Muscle of leg (tissue), 11 donors: ENCODE data around the gene VEGFA. TPM values are rescaled to one million over a fixed set of nuclear protein-coding genes. Genes with fewer than 3 reads are reported as not detected.

Source experiments
- DNase-seq: peaks from one replicate; pipeline ENCODE4 v3.0.0; 2013
- H3K27ac ChIP-seq: one replicate; pipeline ENCODE4 v1.5.1; 2013; ENCODE audit warnings: mild to moderate bottlenecking, low read length, control low read depth
- H3K27me3 ChIP-seq: one replicate; pipeline ENCODE4 v1.6.1; 2013; ENCODE audit warnings: low read length; ENCODE audit not compliant: control insufficient read depth, insufficient read depth
- H3K36me3 ChIP-seq: one replicate; pipeline ENCODE4 v1.6.1; 2013; ENCODE audit warnings: low read length; ENCODE audit not compliant: control insufficient read depth, insufficient read depth
- H3K4me1 ChIP-seq: one replicate; pipeline ENCODE4 v1.6.1; 2013; ENCODE audit warnings: low read length; ENCODE audit not compliant: control insufficient read depth, insufficient read depth
- H3K4me3 ChIP-seq: one replicate; pipeline ENCODE4 v1.5.1; 2013; ENCODE audit warnings: low read length, control low read depth
- H3K9me3 ChIP-seq: replicated peaks from 2 replicates; pipeline ENCODE4 v1.6.1; 2013; ENCODE audit warnings: low read depth, low read length; ENCODE audit not compliant: control insufficient read depth
- WGBS: methylation state at CpG from one replicate; pipeline ENCODE4 v1.1.5; 2013; ENCODE audit warnings: missing lambda C conversion rate; ENCODE audit not compliant: insufficient coverage; 5-methylcytosine and 5-hydroxymethylcytosine counted together
- polyA plus RNA-seq, 8 donors: library from polyadenylated mRNA; unstranded; fragments of 120-200 nt; gene quantifications; one replicate each; pipeline versions ENCODE4 v1.2.1 to v1.2.3, GENCODE V29; 2013; ENCODE audit warnings: inconsistent platforms in 1 of 8, low replicate concordance in 1 of 8; ENCODE audit not compliant: insufficient read length in 8 of 8, insufficient read depth in 1 of 8
- total RNA-seq: library from RNA; stranded (reverse); fragments of 120-200 nt; gene quantifications from one replicate; pipeline ENCODE4 v1.2.4, GENCODE V29; 2013

VEGFA gene
- total and polyA plus RNA-seq, 9 donors: 59.4 to 89.9 (median 70.1) TPM

GRCh38 chr6:43796168-43796567 is 26.2 kb downstream of the VEGFA start:
- no peaks in the 10 kb centered on the region for H3K36me3 ChIP-seq
- peaks cover 7% of the 10 kb centered on the region for H3K27me3 ChIP-seq
- no peak overlapping the region for H3K4me3 ChIP-seq
- 45% methylated on average over 5 of the region's 5 CpGs for whole genome bisulfite sequencing
- peaks cover 12% of the 10 kb centered on the region for H3K4me1 ChIP-seq
- H3K9me3 ChIP-seq: no peaks in the 10 kb centered on the region
- DNase-seq: no peak
- no peak overlapping the region for H3K27ac ChIP-seq

DNA sequence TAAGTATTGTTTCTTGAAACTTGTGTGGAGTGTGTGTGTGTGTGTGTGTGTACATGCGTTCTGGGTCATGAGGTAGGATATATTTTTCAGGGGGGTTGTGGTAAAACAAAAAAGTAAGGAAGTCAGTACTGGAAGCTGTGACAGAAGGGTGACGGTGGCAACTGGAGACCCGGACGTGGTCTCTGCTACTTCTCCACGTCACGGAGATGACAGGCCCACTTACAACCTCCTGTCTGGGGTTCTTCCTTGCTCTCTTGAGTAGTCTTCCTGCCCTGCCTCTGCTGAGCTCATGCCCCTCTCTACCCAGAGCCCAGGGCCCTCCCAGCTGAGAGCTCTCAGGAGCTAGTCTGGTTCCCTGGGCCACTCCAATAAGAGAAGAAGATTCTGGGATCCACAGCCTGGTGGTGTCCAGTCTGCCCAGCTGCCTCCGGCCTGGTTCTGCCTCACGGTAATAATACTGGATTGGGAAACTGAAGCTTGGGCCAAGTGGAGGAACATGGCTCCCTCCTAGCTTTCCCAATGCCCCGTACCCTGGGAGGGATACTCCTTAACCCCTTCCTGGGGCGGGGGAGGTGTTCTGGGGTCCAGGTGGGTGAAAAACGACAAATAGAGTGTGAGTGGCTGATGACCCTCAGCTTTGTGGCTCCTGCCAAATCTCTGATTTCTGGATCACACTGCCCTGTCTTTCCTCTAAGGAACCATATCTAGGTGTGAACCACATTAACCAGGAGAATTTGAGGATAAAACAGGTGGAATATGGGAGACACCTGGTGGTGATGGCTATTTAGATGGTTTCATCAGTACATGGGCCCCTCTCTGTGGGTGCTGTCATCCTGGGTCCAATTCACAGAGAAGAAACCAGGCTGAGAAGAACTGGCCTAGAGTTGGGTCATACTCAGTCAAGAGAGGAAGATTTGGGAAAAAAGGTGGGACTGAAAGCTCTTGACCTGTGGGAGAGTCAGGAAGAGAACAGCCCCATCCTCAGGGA is 27.2 kb downstream of the VEGFA start:
- H3K4me3 ChIP-seq: no peak overlapping the region
- whole genome bisulfite sequencing: 92% methylated on average over 6 of the region's 11 CpGs
- H3K27ac ChIP-seq: no peak overlapping the region
- H3K36me3 ChIP-seq: no peaks in the 10 kb centered on the region
- H3K27me3 ChIP-seq: peaks cover 7% of the 10 kb centered on the region
- no peaks in the 10 kb centered on the region for H3K9me3 ChIP-seq
- no peak for DNase-seq
- H3K4me1 ChIP-seq: peaks cover 12% of the 10 kb centered on the region

GRCh38 chr6:43797919-43798318 is 27.9 kb downstream of the VEGFA start:
- H3K36me3 ChIP-seq: no peaks in the 10 kb centered on the region
- DNase-seq: no peak
- peaks cover 12% of the 10 kb centered on the region for H3K4me1 ChIP-seq
- 87% methylated on average over 11 of the region's 11 CpGs for WGBS
- H3K27me3 ChIP-seq: peaks cover 7% of the 10 kb centered on the region
- H3K4me3 ChIP-seq: no peak overlapping the region
- H3K9me3 ChIP-seq: no peaks in the 10 kb centered on the region
- no peak overlapping the region for H3K27ac ChIP-seq

DNA sequence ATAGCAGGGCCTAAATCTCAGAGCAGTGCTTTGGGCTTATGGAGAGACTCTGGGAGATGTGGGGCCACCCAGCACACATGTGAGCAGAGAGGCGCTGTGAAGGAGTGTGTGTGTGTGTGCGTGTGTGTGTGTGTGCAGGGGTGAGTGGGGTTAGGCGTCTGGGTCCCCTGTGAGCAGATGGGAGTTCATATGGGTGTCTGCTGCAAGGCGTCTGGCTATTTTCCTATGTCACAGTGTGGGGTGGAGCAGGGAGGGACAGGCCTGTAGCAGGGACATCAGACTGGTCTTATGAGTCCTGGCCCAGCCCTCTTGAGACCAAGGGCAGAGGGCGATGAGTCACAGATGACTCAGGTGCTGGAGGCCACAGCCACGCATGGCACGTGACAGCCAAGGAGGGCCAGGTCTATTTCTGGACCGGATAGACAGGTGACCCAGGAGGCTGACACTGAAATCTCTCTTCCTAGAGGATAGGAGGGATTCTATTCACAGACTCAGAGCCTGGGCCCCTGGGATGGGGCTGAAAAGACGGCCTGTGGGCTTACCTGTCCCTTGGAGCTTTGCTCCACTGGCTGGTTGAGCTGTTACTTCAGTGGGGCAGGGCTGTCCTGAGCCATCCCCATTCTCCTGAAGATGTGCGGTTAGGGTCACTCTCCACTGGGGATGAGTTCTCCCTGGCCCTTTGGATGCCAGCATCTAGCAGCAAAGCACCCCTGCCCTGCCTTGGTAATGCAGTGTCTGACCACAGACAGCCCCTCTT is 28.9 kb downstream of the VEGFA start:
- peak; percentile 34 for DNase-seq
- Histone ChIP-seq H3K4me3 (no peak overlapping the region), H3K4me1 (peaks cover 5% of the 10 kb centered on the region), H3K36me3 (no peaks in the 10 kb centered on the region), H3K27me3 (peaks cover 4% of the 10 kb centered on the region), H3K27ac (no peak overlapping the region), H3K9me3 (no peaks in the 10 kb centered on the region)
- 83% methylated on average over 8 of the region's 10 CpGs for WGBS

DNA sequence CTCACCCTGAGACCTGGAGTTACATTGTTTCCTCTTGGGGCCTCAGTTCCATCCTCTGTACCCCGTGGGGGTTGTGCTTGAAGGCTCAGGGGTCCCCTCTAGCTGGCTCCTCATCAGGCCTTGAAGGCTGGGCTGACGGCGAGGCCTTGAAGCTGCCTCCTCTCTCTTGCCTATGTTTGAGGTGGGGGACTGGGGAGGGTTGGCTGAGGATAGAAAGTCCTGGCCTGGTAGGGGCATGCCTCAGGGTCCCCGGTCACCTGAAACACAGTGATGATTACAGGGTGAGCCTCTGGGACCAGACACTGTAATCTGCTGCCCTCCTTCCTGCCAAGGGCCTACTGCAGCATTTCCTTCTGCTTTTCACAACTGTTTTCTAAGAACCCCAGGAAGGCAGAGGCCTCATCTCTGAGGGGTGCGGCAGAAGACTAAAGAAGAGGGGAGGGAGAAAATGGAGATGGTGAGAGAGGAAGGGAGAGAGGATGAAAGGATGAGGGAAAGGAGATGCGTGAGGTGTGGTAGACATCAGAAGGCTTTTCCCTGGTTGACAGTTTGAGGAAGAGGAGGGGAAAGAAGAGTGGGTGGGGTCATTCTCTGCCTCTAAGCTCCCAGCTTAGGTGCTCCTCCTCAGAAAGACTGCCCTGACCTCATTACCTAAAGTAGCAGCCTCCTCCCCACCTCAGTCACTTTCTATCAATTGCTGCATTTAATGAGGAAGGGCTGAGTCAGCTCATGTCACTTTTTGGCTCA is 29.7 kb downstream of the VEGFA start:
- no peak overlapping the region for H3K4me3 ChIP-seq
- peaks cover 4% of the 10 kb centered on the region for H3K27me3 ChIP-seq
- no peaks in the 10 kb centered on the region for H3K9me3 ChIP-seq
- H3K36me3 ChIP-seq: no peaks in the 10 kb centered on the region
- H3K27ac ChIP-seq: no peak overlapping the region
- peaks cover 2% of the 10 kb centered on the region for H3K4me1 ChIP-seq
- WGBS: 61% methylated on average over 3 of the region's 6 CpGs
- no peak for DNase-seq

GRCh38 chr6:43800298-43800623 is 30.2 kb downstream of the VEGFA start:
- Histone ChIP-seq H3K9me3 (no peaks in the 10 kb centered on the region), H3K36me3 (no peaks in the 10 kb centered on the region), H3K4me1 (peaks cover 2% of the 10 kb centered on the region), H3K4me3 (no peak overlapping the region), H3K27ac (no peak overlapping the region), H3K27me3 (peaks cover 4% of the 10 kb centered on the region)
- 67% methylated on average over 3 of the region's 3 CpGs for whole genome bisulfite sequencing
- no peak for DNase-seq

DNA sequence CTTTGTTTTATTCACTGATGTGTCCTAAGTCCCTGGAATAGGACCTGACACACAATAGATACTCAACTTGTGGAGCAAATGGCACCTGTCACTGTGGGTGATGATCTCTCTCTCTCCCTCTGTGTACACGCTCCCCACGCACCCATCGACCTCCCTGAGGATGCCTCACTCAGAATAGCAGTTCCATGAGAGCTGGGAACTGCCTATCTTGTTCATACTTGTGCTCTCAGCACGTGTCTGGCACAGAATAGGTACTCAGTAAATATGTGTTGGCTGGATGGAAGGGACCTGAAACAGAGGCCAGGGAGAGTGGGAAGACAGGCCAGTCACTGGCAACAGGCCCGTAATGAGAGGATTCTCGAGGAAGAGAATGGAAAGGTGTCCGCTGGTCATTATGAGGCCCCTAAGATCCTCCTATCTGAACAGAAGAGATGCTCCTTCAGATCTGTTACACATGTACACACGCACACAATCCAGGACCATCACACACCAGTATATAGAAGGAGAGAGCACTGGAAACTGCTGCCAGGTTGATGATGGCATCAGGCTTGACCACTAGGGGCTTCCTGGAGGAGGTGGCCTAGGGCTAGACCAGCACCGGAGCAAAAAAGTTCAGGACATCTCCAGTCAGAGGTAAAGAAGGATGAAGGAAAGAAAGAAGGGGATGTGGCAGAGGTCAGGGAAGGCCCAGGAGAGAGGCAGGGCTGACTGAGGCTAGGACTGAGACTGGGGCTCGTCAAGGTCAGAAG is 30.9 kb downstream of the VEGFA start:
- WGBS: 64% methylated on average over 7 of the region's 10 CpGs
- DNase-seq: no peak
- Histone ChIP-seq H3K27me3 (peaks cover 2% of the 10 kb centered on the region), H3K36me3 (no peaks in the 10 kb centered on the region), H3K4me1 (peaks cover 2% of the 10 kb centered on the region), H3K4me3 (no peak overlapping the region), H3K9me3 (no peaks in the 10 kb centered on the region), H3K27ac (no peak overlapping the region)

DNA sequence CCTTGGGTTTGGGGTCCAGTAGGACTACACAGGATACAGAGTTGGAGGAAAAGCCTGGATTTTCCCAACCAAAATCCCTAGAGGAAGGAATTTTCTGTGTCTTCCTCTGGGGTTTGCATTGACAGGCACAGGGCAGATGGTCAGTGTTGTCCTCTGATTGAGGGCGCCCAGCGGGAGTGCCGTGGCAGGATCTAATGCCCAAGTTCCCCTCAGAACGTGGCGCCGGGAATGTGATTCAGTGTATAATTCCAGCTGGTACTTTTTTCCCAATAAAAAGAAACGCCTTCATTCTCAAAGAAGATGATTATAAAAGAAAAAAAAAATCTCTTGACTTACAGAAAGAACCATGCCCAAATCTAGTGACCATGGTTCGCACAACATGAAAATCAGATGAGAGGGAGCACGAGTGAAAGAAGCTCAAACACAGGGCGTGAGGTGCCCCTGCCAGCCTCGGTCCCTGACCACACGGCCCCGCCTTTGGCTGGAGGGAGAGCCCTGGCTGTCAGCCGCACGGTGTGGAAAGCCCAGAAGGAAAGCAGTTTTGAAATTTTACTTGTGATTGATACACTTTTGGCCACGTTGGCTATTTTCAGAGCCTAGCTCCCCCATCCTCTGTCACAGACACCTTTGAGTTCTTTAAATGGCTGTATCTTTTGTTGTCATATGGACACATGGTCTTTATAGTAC is 31.6 kb downstream of the VEGFA start:
- 66% methylated on average over 6 of the region's 16 CpGs for WGBS
- no peaks in the 10 kb centered on the region for H3K36me3 ChIP-seq
- no peak overlapping the region for H3K27ac ChIP-seq
- no peaks in the 10 kb centered on the region for H3K9me3 ChIP-seq
- no peak for DNase-seq
- peaks cover 2% of the 10 kb centered on the region for H3K27me3 ChIP-seq
- H3K4me3 ChIP-seq: no peak overlapping the region
- peaks cover 5% of the 10 kb centered on the region for H3K4me1 ChIP-seq

DNA sequence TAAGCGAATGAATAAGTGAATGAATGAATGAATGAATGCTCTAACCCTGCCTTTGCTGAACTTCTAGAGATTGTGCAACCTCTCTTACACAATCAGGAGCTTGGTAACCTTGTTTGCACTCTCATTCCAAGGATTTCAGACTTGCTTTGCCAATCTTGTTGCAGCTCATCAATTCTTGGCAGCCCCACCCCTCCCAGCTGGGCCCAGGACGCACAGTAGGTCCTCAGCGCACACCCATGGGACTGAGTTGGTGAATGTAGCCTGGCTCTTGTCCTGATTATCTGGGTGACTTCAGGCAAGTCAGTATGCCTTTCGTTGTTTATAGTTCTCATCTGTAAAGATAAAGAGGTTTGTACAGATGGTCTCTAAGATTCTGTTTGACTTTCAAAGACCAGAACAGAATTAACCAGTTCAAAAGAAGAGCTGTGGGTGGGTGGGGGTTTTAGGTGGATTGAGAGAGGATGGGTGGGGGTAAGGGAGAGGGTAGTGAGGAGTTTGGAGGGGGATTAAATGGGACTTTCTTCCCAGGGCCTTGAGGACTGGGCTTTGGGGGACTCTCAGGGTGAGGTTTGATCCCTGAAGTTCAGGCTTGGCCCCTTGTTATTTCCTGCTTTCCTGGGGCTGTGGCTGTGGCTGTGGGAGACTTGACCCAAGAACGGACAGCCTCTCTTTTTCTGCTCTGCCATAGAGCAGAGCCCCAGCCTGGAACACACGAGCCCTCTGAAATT is 33.2 kb downstream of the VEGFA start:
- WGBS: 75% methylated on average over 2 of the region's 6 CpGs
- no peak for DNase-seq
- no peak overlapping the region for H3K27ac ChIP-seq

More for the DNA sequence above, 33.2 kb downstream of the VEGFA start:
- Histone ChIP-seq H3K9me3 (no peaks in the 10 kb centered on the region), H3K36me3 (no peaks in the 10 kb centered on the region), H3K4me3 (no peak overlapping the region), H3K27me3 (no peaks in the 10 kb centered on the region), H3K4me1 (peaks cover 18% of the 10 kb centered on the region)
